Parathyroid adenoma (tissue), 2 donors: Measurements from ENCODE around the gene PACS1.

ENCODE experiments used
- H2AFZ ChIP-seq: fragments of 300-600 bp; sonication (generic); one replicate; pipeline ENCODE4 v1.7.0; 2017; ENCODE audit warnings: antibody characterized with exemption, mild to moderate bottlenecking
- H3K27ac ChIP-seq: fragments of 300-600 bp; sonication (generic); one replicate; pipeline ENCODE4 v1.7.0; 2017
- H3K27me3 ChIP-seq: fragments of 300-600 bp; sonication (generic); one replicate; pipeline ENCODE4 v1.7.0; 2017; ENCODE audit warnings: low read length; ENCODE audit not compliant: control insufficient read depth, insufficient read depth
- H3K36me3 ChIP-seq: fragments of 300-600 bp; sonication (generic); one replicate; pipeline ENCODE4 v1.7.0; 2017; ENCODE audit warnings: low read length; ENCODE audit not compliant: control insufficient read depth, insufficient read depth
- H3K4me1 ChIP-seq: fragments of 300-600 bp; sonication (generic); one replicate; pipeline ENCODE4 v1.7.0; 2017; ENCODE audit warnings: control low read depth
- H3K4me2 ChIP-seq: fragments of 300-600 bp; sonication (generic); one replicate; pipeline ENCODE4 v1.7.0; 2017; ENCODE audit warnings: low read length
- H3K4me3 ChIP-seq: fragments of 300-600 bp; sonication (generic); one replicate; pipeline ENCODE4 v1.7.0; 2017; ENCODE audit warnings: low read depth, low read length
- H3K79me2 ChIP-seq: fragments of 300-600 bp; sonication (generic); one replicate; pipeline ENCODE4 v1.7.0; 2017; ENCODE audit warnings: control low read depth
- H3K9ac ChIP-seq: fragments of 300-600 bp; sonication (generic); one replicate; pipeline ENCODE4 v1.7.0; 2017; ENCODE audit warnings: mild to moderate bottlenecking
- H3K9me3 ChIP-seq: fragments of 300-600 bp; sonication (generic); one replicate; pipeline ENCODE4 v1.7.0; 2017; ENCODE audit warnings: low read length; ENCODE audit not compliant: control insufficient read depth
- CTCF ChIP-seq: fragments of 300-600 bp; sonication (generic); IDR thresholded peaks from one replicate; pipeline ENCODE4 v1.7.0; 2017; ENCODE audit warnings: antibody characterized with exemption, mild to moderate bottlenecking
- donor health status: primary hyperparathyroidism.

Gene PACS1

GRCh38 chr11:66050581-66051231 lies 19.4 kb upstream of the PACS1 start:
- Histone ChIP-seq H3K36me3 (no peaks in the 10 kb centered on the region), H3K27ac (peak overlapping the region; percentile 84), H3K4me1 (peaks cover 25% of the 10 kb centered on the region), H3K79me2 (peaks cover 10% of the 10 kb centered on the region), H3K9ac (no peak overlapping the region), H3K9me3 (no peaks in the 10 kb centered on the region), H3K27me3 (no peaks in the 10 kb centered on the region), H2AFZ (peak overlapping the region; percentile 61), H3K4me2 (peak overlapping the region; percentile 78), H3K4me3 (no peak overlapping the region)
- TF ChIP-seq CTCF, result no peak

- Histone ChIP-seq H3K27me3 (no peaks in the 10 kb centered on the region), H2AFZ (peak overlapping the region; percentile 67), H3K27ac (peak overlapping the region; percentile 84), H3K4me2 (peak overlapping the region; percentile 78), H3K4me3 (peak overlapping the region; percentile 92), H3K4me1 (peaks cover 22% of the 10 kb centered on the region), H3K36me3 (no peaks in the 10 kb centered on the region), H3K79me2 (peaks cover 10% of the 10 kb centered on the region), H3K9ac (peak overlapping the region; percentile 40), H3K9me3 (no peaks in the 10 kb centered on the region)
- TF ChIP-seq CTCF, result no peak
Observed at GRCh38 chr11:66051371-66051765, 18.7 kb upstream of the PACS1 start.

- Histone ChIP-seq H3K79me2 (peaks cover 10% of the 10 kb centered on the region), H3K9ac (peak within 1 kb of the TSS; percentile 40), H3K9me3 (no peaks in the 10 kb centered on the region), H3K4me2 (peak within 1 kb of the TSS; percentile 78), H3K4me3 (peak within 1 kb of the TSS; percentile 92), H3K4me1 (peaks cover 18% of the 10 kb centered on the region), H3K27ac (peak within 1 kb of the TSS; percentile 84), H3K27me3 (no peaks in the 10 kb centered on the region), H2AFZ (peak within 1 kb of the TSS; percentile 89), H3K36me3 (no peaks in the 10 kb centered on the region)
- peak; percentile 15 for TF ChIP-seq CTCF
Observed at GRCh38 chr11:66051766-66052663, 18.1 kb upstream of the PACS1 start, which contains the start of gene SF3B2. Gene SF3B2 (plus strand): TSS chr11:66052364. CDS start chr11:66052385, 21 bp downstream.

GRCh38 chr11:66052664-66052982 lies 17.4 kb upstream of the PACS1 start:
- Histone ChIP-seq H3K4me2 (peak overlapping the region; percentile 64), H2AFZ (peak overlapping the region; percentile 89), H3K4me3 (peak overlapping the region; percentile 92), H3K4me1 (peaks cover 14% of the 10 kb centered on the region), H3K36me3 (no peaks in the 10 kb centered on the region), H3K27me3 (no peaks in the 10 kb centered on the region), H3K9me3 (no peaks in the 10 kb centered on the region), H3K9ac (peak overlapping the region; percentile 37), H3K79me2 (peaks cover 10% of the 10 kb centered on the region), H3K27ac (peak overlapping the region; percentile 72)
- no peak for TF ChIP-seq CTCF
